ENCODE results near the gene DNM2. TPM values are rescaled to one million over a fixed set of nuclear protein-coding genes. Genes with fewer than 3 reads are reported as not detected.

The DNM2 gene
- total and polyA plus RNA-seq, 2 of the 13 experiments (the other 11 are each of a cell fraction or from before 2014, with no cell fraction given): 41.7 to 59.8 TPM

DNA sequence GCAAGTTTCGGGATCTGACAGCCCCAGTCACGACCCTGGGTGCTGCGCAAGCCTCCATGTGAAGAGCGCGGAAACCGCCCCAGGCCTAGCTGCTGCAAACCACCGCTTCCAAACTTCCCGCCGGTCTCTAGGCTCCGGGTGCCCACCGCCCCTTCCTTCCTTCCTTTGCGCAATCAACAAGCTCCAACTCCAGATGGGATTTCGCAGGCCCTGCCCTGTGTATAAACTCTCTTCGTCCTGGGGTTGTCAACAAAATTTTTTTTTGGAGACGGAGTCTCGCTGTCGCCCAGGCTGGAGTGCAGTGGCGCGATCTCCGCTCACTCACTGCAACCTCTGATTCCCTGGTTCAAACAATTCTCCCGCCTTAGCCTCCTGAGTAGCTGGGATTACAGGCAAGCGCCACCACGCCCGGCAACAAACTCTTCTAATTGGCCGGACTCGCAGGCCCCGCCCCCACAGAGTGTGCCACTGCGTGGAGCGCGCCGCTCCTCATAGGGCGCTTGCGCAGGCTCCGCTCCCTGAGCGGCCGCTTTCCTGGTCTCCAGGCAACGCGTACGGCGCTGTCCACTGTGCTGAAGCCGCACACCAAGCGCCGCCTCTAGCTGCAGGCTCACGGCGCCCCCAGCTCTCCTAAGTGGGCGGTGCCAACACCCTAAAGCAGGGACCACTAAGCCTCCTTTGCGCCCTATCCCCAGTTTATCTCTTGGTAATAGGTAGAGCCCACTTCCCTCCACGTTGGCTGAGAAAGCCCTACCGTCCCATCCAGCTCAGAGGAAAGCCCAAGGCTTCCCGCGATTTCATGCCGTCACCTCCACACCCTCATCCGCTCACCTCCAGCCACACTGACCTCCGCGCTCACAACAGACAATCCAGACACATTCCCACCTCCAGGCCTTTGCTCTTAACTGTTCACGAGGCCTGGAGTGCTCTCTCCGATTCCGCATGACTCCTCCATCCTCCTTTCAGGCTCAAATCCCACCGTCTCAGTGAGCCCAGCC, 22.2 kb upstream of the DNM2 start (continued):
- TF ChIP-seq, protein P1, sequence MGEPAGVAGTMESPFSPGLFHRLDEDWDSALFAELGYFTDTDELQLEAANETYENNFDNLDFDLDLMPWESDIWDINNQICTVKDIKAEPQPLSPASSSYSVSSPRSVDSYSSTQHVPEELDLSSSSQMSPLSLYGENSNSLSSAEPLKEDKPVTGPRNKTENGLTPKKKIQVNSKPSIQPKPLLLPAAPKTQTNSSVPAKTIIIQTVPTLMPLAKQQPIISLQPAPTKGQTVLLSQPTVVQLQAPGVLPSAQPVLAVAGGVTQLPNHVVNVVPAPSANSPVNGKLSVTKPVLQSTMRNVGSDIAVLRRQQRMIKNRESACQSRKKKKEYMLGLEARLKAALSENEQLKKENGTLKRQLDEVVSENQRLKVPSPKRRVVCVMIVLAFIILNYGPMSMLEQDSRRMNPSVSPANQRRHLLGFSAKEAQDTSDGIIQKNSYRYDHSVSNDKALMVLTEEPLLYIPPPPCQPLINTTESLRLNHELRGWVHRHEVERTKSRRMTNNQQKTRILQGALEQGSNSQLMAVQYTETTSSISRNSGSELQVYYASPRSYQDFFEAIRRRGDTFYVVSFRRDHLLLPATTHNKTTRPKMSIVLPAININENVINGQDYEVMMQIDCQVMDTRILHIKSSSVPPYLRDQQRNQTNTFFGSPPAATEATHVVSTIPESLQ (CRISPR knock-in tag; conservative IDR thresholded peaks at IDR 0.05): peak; percentile 97
- TF ChIP-seq CENPX (CRISPR knock-in tag; IDR thresholded peaks at IDR 0.05) (no peak), MTA3 (CRISPR knock-in tag; IDR thresholded peaks at IDR 0.05) (no peak), MTF1 (CRISPR knock-in tag; IDR thresholded peaks at IDR 0.05) (peak; percentile 76), KAT7 (CRISPR knock-in tag; IDR thresholded peaks at IDR 0.05; ENCODE audit: borderline replicate concordance) (0 out of 2 replicates have a peak, but pooled peaks have one; percentile 69), RARG (CRISPR knock-in tag; IDR thresholded peaks at IDR 0.05; ENCODE audit: low read depth) (no peak), CREB1 (IDR thresholded peaks at IDR 0.05) (no peak), CREB1 (CRISPR knock-in tag; IDR thresholded peaks at IDR 0.05) (no peak), TEAD2 (CRISPR knock-in tag; IDR thresholded peaks at IDR 0.05) (peak; percentile 75; the same call in 1 of the 2 replicates), SOX13 (IDR thresholded peaks at IDR 0.05) (no peak), SOX13 (CRISPR knock-in tag; conservative IDR thresholded peaks at IDR 0.05 in 1 of 2, IDR thresholded peaks at IDR 0.05 in 1 of 2) (peak in 1 of 2 experiments; percentile 63; a peak in 2 of 4 replicates), BORCS8-MEF2B (CRISPR knock-in tag; IDR thresholded peaks at IDR 0.05) (peak; percentile 96), ZFX (CRISPR knock-in tag; IDR thresholded peaks at IDR 0.05; ENCODE audit: low read depth) (no peak), ZNF275 (CRISPR knock-in tag; IDR thresholded peaks at IDR 0.05; ENCODE audit: borderline replicate concordance) (0 out of 2 replicates have a peak, but pooled peaks have one; percentile 25), NFIC (IDR thresholded peaks at IDR 0.05; ENCODE audit: low read length) (no peak), CC2D1A (CRISPR knock-in tag; IDR thresholded peaks at IDR 0.05) (no peak), RELA (CRISPR knock-in tag; IDR thresholded peaks at IDR 0.05) (0 out of 2 replicates have a peak, but pooled peaks have one; percentile 33)
- TF ChIP-seq, protein P2, sequence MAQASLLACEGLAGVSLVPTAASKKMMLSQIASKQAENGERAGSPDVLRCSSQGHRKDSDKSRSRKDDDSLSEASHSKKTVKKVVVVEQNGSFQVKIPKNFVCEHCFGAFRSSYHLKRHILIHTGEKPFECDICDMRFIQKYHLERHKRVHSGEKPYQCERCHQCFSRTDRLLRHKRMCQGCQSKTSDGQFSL (CRISPR knock-in tag; IDR thresholded peaks at IDR 0.05): no peak
- TF ChIP-seq, protein P3, sequence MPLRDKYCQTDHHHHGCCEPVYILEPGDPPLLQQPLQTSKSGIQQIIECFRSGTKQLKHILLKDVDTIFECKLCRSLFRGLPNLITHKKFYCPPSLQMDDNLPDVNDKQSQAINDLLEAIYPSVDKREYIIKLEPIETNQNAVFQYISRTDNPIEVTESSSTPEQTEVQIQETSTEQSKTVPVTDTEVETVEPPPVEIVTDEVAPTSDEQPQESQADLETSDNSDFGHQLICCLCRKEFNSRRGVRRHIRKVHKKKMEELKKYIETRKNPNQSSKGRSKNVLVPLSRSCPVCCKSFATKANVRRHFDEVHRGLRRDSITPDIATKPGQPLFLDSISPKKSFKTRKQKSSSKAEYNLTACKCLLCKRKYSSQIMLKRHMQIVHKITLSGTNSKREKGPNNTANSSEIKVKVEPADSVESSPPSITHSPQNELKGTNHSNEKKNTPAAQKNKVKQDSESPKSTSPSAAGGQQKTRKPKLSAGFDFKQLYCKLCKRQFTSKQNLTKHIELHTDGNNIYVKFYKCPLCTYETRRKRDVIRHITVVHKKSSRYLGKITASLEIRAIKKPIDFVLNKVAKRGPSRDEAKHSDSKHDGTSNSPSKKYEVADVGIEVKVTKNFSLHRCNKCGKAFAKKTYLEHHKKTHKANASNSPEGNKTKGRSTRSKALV (CRISPR knock-in tag; IDR thresholded peaks at IDR 0.05): no peak
- TF ChIP-seq, protein P4, sequence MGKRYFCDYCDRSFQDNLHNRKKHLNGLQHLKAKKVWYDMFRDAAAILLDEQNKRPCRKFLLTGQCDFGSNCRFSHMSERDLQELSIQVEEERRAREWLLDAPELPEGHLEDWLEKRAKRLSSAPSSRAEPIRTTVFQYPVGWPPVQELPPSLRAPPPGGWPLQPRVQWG (CRISPR knock-in tag; IDR thresholded peaks at IDR 0.05; ENCODE audit: borderline replicate concordance, low read depth): no peak
- TF ChIP-seq, protein P5, sequence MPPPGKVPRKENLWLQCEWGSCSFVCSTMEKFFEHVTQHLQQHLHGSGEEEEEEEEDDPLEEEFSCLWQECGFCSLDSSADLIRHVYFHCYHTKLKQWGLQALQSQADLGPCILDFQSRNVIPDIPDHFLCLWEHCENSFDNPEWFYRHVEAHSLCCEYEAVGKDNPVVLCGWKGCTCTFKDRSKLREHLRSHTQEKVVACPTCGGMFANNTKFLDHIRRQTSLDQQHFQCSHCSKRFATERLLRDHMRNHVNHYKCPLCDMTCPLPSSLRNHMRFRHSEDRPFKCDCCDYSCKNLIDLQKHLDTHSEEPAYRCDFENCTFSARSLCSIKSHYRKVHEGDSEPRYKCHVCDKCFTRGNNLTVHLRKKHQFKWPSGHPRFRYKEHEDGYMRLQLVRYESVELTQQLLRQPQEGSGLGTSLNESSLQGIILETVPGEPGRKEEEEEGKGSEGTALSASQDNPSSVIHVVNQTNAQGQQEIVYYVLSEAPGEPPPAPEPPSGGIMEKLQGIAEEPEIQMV (CRISPR knock-in tag; IDR thresholded peaks at IDR 0.05; ENCODE audit: low read depth): peak; percentile 69; the same call in 1 of the 2 replicates

Data from HepG2 (cell line).